Body of pancreas (tissue), 4 donors: ENCODE measurements around the gene ZNF160.

Experiments used
- CTCF ChIP-seq, 7 experiments: fragments of 450-650 bp in 4 of 7; fragments of 200-600 bp in 3 of 7; sonication (generic) in 3 of 7; IDR thresholded peaks; one replicate each; pipeline ENCODE4 v1.5.1; 2016 to 2019; ENCODE audit warnings: antibody characterized with exemption in 7 of 7
- POLR2A ChIP-seq, 3 donors: fragments of 450-650 bp; IDR thresholded peaks; one replicate each; pipeline ENCODE4 v1.6.1; 2016; ENCODE audit warnings: antibody characterized with exemption in 3 of 3, mild to moderate bottlenecking in 2 of 3

GRCh38 chr19:53091413-53092254, 11.6 kb downstream of the ZNF160 start:
- TF ChIP-seq CTCF (IDR thresholded peaks at IDR 0.05) (no peak), POLR2A (IDR thresholded peaks at IDR 0.05) (no peak)
